Stimulated activated naive CD8-positive, alpha-beta T cell treated with anti-CD3 and anti-CD28 coated beads, Interleukin-15, Interleukin-2, amounts not matched to agents 100 ng/mL and 50 ng/mL, for 24 hours (primary cell): ENCODE results near the gene CSF2RB.
"Not testable (repeated sequence)": the region's sequence is repeated elsewhere in the genome, so short reads cannot be mapped to it uniquely, and the experiment has no call there.

Source experiments
- H3K27ac Mint-ChIP-seq: one replicate; pipeline ENCODE4 v1.8.0; 2021; ENCODE audit warnings: mild to moderate bottlenecking, mixed read lengths
- H3K27me3 Mint-ChIP-seq: one replicate; pipeline ENCODE4 v1.8.0; 2021; ENCODE audit warnings: mixed read lengths
- H3K36me3 Mint-ChIP-seq: one replicate; pipeline ENCODE4 v1.8.0; 2021; ENCODE audit warnings: low read depth, mixed read lengths
- H3K4me1 Mint-ChIP-seq: one replicate; pipeline ENCODE4 v1.8.0; 2021; ENCODE audit warnings: low read depth, mixed read lengths
- H3K4me3 Mint-ChIP-seq: one replicate; pipeline ENCODE4 v1.8.0; 2021; ENCODE audit warnings: mild to moderate bottlenecking, mixed read lengths
- H3K9me3 Mint-ChIP-seq: one replicate; pipeline ENCODE4 v1.8.0; 2021; ENCODE audit warnings: mixed read lengths

Gene CSF2RB

DNA sequence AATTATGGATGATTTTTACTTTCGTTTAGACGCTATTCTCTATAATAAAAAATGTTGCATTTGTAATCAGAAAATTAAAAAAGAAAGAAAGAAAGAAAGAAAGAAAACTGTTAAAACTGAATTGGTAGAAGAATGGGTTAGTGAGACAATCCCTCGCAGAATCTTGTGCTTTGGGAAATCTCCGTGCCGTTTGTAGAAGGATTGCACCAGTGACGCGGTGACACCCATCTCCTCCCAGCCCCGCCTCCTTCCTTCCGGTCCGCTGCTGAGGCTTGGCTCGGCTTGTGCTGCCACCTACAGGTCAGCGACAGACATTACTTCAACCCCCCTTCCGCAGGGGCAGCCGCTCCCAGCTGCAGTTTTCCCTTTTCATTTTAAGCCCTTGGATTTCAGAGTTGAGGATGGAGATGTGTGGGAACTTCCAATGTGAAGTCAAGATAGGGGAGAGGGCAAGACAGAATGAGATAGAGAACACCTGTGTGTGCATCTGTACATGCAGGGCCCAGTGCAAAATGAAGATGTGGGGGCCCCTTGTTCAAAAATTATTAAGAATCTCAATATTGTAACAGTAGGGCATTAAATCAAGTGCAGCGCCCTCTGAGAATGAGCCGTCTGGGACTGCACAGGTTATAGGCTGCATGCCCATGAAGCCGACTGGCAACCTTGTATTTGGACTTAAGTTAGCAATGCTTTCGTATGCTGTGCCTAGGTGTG is 64.7 kb downstream of the CSF2RB start:
- Mint-ChIP-seq H3K27me3 (peaks cover 3% of the 10 kb centered on the region), H3K9me3 (no peaks in the 10 kb centered on the region), H3K4me1 (peaks cover 12% of the 10 kb centered on the region), H3K36me3 (no peaks in the 10 kb centered on the region), H3K4me3 (peak overlapping the region; percentile 88), H3K27ac (peak overlapping the region; percentile 92)

DNA sequence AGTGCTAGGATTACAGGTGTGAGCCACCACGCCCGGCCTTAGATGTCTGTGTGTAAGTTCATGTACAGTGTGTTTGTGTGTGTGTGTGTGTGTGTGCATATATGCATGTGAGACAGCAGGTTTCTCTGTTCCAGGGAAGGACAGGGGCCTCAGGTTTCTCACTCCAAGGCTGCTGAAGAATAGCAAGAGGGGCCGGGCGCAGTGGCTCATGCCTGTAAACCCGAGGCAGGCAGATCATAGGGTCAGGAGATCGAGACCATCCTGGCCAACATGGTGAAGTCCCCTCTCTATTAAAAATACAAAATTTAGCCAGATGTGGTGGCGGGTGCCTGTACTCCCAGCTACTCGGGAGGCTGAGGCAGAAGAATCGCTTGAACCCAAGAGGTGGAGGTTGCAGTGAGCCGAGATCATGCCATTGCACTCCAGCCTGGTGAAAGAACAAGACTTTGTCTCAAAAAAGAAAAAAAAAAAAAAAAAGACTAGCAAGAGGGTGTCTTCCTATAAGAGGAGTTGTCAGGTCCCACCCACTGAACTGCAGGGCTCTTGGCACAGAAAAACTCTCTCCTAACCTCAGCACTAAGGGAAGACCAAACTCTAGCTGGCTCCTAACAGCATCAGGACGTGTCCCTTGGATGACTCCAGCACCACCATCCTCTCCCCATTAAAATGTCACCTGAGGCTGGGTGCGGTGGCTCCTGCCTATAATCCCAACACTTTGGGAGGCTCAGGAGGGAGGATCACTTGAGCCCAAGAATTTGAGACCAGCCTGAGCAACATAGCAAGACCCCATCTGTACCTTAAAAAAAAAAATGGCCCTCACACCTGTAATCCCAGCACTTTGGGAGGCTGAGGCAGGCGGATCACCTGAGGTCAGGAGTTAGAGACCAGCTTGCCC is 65.8 kb downstream of the CSF2RB start:
- H3K4me3 Mint-ChIP-seq = no peak overlapping the region
- no peaks in the 10 kb centered on the region for H3K36me3 Mint-ChIP-seq
- no peak overlapping the region for H3K27ac Mint-ChIP-seq
- H3K27me3 Mint-ChIP-seq = peaks cover 3% of the 10 kb centered on the region
- no peaks in the 10 kb centered on the region for H3K9me3 Mint-ChIP-seq
- H3K4me1 Mint-ChIP-seq = peaks cover 12% of the 10 kb centered on the region

DNA sequence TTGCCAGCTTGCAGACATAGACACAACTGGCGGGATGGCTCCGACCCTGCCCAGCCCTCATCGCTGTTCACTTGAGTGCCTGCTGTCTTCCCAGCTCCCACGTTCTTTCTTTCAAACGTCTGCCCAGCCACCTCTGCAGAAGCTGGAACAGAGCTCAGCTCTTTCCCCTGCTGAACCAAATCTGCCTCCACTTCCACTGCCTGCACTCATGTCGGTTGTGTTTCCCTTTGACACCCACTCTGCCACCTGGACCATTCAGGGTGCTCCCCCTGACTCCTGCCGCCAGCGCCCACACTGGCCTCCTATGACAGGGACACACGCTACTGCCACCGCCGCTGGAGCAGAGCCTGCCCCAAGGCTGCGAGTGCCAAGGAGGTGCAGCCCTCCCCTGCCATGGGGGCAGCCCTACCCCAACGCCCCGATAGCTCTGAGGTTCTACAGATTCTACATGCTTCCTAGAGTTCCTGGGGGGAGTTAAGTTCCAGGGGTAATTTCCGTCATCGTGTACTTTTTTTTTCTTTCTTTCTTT is 67.9 kb downstream of the CSF2RB start:
- peaks cover 12% of the 10 kb centered on the region for H3K4me1 Mint-ChIP-seq
- peaks cover 11% of the 10 kb centered on the region for H3K9me3 Mint-ChIP-seq
- H3K27ac Mint-ChIP-seq = no peak overlapping the region
- H3K27me3 Mint-ChIP-seq = peaks cover 8% of the 10 kb centered on the region
- no peak overlapping the region for H3K4me3 Mint-ChIP-seq
- peaks cover 4% of the 10 kb centered on the region for H3K36me3 Mint-ChIP-seq

DNA sequence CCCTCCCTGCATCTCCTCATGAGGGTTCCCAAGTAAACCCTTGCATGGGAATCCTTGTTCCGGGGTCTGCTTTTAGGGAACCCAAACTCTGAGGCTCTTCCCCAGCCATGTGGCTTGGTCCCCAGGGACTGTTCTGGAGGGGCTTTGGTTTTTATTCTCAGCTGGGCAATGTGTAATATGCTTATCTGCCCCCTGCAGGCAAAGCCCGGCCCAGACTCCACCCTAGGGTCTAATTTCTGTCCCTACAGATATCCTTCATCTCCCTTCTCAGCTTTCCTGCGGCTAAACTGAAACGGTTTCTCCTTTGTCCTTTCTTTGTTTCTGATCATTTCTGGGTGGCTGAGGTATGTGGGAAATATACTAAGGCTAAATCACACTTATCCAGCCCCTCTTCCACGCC is 68.7 kb downstream of the CSF2RB start:
- peaks cover 11% of the 10 kb centered on the region for H3K4me1 Mint-ChIP-seq
- H3K36me3 Mint-ChIP-seq = peaks cover 4% of the 10 kb centered on the region
- H3K9me3 Mint-ChIP-seq = peaks cover 19% of the 10 kb centered on the region
- H3K4me3 Mint-ChIP-seq = no peak overlapping the region
- peaks cover 8% of the 10 kb centered on the region for H3K27me3 Mint-ChIP-seq
- H3K27ac Mint-ChIP-seq = no peak overlapping the region

DNA sequence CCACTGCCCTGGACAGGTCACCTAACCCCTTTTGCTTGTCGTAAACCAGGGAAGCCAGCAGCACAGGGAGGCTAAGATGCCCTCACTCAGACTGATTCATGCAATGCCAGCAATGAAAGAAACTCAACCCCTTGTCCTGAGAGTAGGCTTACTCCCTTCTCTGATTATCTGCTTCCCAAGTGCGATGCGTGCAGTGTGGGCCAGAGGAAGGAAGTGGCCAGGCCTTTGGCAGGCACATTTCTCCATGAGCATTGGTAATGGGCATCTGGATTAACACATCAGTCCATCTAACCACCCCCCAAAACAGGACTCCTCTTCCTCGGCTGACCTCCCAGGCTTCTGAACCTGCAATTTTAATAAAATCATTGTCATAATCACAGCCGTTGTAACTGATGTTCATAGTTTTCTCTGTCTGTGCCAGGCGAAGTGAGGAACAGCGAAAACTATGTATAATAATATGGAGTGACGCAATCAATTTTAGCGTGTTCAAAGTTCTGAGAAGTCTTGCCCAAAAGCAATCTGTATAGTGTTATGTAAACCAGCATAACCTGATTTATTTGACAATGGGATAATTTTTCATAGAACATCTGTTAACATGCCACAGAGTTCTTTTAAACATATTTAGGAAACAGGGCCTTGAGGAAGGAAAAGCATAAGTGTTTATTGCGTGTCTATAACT is 71.9 kb downstream of the CSF2RB start:
- no peak overlapping the region for H3K4me3 Mint-ChIP-seq
- peaks cover 19% of the 10 kb centered on the region for H3K9me3 Mint-ChIP-seq
- peaks cover 10% of the 10 kb centered on the region for H3K27me3 Mint-ChIP-seq
- no peak overlapping the region for H3K27ac Mint-ChIP-seq
- peaks cover 4% of the 10 kb centered on the region for H3K36me3 Mint-ChIP-seq
- no peaks in the 10 kb centered on the region for H3K4me1 Mint-ChIP-seq

DNA sequence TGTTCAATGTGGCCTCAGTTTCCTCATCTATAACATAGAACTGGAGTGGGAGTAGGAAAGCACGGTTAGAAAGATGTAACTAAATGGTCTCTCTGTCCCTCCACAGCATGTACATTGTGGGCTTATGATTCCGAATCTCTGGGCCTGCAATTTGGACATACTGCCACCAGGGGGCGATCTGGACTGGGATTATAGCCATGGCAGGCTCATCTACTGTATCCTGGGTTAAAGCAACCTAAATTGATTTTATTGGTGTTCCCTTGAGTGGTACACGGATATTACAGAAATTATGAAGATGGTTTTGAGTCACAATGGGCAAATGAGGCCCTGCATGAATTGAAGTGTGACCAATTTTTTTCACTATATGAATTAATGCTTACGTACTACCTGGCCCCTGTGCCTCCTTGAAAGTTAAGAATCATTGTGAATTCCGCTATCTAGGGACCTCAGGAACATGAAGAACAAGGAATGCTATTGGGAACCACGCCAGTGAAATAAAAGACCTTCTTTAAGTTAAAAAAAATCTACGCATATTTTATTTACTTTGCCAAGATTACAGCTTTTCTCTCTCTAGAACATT is 72.9 kb downstream of the CSF2RB start:
- Mint-ChIP-seq H3K4me1 (no peaks in the 10 kb centered on the region), H3K27ac (no peak overlapping the region), H3K36me3 (peaks cover 4% of the 10 kb centered on the region), H3K4me3 (no peak overlapping the region), H3K27me3 (peaks cover 17% of the 10 kb centered on the region), H3K9me3 (peaks cover 19% of the 10 kb centered on the region)

DNA sequence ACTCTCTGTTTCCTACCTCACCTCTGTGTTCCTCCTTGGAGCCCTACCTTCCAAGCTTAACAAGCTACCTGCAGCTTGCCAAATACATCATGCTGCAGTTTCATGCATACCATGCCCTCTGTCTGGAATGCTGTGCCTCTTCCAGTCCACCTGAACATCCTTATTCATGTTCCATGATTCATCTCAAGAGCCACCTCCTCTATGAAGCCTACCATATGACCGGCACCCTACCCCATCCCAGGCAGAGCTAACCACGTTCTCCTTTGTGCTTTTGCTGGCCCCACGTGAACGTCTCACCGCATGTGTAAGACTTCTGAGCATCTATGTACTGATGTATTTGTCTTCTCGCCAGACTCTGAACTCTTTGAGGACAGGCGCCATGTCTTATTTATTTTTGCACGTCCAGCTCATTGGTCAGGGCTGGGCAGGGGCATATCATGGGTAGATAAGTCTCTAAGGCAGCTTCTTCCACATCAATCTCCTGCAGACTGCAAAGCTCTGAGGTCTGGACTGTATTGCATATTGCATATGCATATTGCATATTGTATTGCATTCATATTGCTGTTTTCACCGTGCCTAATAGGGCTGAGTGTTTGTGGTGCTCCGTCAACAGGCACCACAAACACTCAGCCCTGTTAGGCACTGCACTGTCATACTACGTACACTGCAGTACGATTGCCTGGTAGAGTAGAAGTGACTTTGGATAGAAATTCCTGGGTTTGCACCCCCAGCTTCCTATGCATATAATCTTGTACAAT is 74.8 kb downstream of the CSF2RB start:
- no peaks in the 10 kb centered on the region for H3K4me1 Mint-ChIP-seq
- peaks cover 19% of the 10 kb centered on the region for H3K27me3 Mint-ChIP-seq
- peaks cover 4% of the 10 kb centered on the region for H3K36me3 Mint-ChIP-seq
- no peak overlapping the region for H3K4me3 Mint-ChIP-seq
- H3K27ac Mint-ChIP-seq = no peak overlapping the region
- peaks cover 19% of the 10 kb centered on the region for H3K9me3 Mint-ChIP-seq

DNA sequence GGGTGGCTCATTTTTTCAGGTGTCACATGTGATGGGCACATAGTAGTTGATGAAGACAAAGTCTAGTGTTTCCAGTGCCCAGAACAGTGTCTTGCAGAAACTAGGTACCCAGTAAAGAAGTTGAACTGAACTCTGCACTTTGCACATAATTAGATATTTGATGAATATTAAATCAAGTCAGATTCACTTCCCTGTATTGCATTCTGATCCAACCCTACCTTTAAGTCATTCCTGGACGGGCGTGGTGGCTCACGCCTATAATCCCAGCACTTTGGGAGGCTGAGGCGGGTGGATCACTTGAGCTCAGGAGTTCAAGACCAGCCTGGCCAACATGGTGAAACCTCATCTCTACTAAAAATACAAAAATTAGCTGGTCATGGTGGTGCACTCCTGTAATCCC is 75.6 kb downstream of the CSF2RB start:
- not testable (repeated sequence) for H3K27ac Mint-ChIP-seq, H3K4me1 Mint-ChIP-seq, H3K36me3 Mint-ChIP-seq, H3K4me3 Mint-ChIP-seq
- H3K27me3 Mint-ChIP-seq = peaks cover 23% of the 10 kb centered on the region
- peaks cover 19% of the 10 kb centered on the region for H3K9me3 Mint-ChIP-seq
